Non-pigmented ciliary epithelial cell (primary cell): ENCODE data around the gene USP27X.

Experiments
- DNase-seq: peaks from one replicate; pipeline ENCODE4 v3.0.0-alpha.2; 2010; ENCODE audit warnings: low read depth

Gene USP27X

DNA sequence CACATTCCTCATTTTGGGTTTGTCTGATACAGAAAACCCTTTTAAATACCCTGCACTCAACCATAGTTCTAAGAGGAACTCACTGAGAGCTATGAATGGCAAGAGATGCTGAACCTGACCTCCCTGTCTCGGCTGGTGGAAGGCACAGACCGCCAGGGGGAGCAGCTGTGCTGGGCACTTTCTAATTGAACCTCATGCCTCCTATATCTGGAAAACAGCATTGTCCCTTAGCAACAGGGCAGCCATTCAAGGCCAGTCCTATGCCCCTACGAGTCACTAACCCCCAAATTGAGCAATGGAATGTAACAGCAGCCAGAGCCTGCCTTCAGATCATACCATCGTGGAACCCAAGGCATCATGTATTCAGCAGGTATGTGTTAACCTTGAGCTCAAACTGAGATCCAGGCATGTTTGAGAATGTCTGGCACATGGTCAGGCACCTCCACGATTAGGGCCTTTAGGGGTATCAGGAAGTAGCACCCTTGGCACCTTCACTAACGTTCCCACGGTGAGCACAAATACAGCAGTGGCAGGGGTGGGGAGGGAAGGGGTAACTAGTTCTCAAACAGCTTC, 5.1 kb downstream of the USP27X start:
- DNase-seq: no peak

DNA sequence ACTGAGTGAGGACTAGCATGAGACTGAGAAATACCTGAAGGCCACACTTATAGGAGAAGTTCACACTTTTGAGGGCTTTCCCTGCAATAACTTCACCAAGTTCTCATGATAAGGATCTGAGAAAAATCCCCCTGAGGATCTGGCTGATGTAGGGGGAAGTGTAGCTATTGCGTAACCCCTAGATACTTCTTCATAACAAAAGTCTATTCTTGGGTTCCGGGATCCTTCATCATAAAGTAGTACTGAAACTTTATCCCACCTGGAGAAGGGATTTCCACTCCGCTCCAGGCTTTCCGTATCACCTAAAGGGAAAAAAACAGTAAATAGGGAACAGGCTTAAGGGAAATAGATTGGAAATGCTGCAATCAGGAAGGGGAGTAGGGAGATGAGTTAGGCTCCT, 13.3 kb downstream of the USP27X start:
- DNase-seq: no peak

GRCh38 chrX:49896951-49897350, 17.7 kb downstream of the USP27X start:
- no peak for DNase-seq

DNA sequence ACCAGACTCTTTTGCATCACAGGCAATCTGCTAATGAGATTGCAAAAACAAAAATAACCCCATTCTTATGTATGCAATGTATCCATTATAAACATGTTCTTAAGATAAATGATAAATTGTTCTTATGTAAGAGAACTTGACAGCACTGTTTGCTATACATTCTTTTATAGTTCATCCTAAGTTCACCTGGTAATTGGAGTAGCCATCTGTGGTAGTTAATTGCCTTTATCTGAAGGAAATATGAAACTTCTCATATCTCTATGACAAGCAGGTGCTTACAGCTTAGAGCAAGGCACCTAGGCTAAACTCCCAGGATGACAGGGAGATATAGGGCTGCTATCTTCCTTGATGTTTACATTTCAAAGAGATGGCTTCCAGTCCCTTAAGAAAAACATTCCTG, 21.8 kb downstream of the USP27X start:
- no peak for DNase-seq

- DNase-seq: no peak
Measured at GRCh38 chrX:49910344-49910743, 31.1 kb downstream of the USP27X start.

DNA sequence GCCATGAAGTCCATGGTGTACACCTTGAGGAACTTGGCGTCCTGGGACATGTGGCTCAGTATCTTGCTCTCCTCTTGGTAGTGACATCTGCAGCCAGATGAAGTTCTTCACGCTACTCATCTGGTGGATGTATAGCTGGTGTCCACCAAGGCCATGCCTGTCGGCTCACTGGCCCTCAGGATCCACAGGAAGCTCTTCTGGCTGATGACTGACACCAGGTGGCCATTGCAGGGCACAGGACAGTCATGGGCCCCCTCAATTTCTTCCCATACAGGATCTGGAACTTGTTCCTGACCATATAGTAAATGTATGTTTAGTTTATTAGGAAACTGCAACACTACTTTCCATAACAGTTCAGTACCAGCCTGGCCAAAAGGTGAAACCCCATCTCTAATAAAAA, 32.8 kb downstream of the USP27X start:
- no peak for DNase-seq

DNA sequence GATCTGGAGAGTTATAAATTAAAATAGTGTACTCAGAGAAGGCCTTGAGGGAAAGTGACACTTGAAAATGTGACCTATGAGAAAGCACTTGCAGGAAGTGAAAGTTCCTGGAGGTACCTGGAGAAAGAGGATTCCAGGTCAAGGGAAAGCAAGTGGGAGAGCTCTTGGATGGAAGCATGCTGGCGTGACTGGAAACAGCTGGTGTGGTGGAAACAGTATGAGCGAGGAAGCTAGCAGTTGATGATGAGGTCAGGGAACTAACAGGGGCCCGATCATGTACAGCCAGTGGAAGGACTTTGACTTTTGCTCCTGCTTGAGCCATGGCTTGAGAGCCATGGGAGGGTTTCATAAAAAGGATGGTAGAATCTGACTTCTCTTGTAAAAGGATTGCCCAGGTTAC, 33.6 kb downstream of the USP27X start:
- DNase-seq: no peak

DNA sequence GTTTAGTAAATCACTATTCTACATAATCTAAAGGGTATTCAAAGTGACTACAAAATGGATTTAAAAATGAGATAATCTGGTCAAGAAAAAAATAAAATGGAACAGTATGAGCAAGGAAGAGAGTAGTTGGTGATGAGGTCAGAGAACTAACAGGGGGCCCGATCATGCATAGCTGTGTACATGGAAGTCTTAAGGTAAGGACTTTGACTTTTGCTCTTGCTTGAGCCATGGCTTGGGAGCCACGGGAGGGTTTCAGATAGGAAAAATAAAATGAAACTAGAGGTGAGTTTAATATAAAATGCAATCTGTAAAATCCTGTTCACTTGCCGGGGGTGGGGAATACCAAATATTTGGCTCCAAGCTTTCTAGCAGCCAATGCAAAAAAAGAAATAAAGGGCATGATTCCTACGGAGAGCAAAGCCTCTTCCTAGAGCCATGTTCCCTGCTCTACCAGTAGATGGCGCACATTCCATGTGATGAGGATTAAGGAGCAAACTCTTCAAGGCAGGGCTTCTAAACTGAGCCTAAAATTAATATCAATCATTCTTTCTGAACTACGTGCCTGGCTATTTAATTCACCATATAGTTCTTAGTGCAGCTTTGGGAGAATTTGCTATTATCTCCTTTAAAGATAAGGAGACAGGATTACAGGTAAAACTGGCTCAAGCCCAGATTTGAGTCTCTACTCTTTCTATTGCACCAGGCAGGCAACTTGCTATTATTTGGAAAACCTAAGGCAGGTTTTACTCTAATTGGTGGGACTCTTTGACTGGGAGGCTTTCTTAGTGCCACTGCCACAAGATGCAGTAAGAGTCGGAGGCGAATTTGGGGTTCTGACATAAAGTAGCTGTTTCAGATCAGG, 36.3 kb downstream of the USP27X start:
- no peak for DNase-seq

GRCh38 chrX:49919617-49920016, 40.3 kb downstream of the USP27X start:
- DNase-seq: no peak

DNA sequence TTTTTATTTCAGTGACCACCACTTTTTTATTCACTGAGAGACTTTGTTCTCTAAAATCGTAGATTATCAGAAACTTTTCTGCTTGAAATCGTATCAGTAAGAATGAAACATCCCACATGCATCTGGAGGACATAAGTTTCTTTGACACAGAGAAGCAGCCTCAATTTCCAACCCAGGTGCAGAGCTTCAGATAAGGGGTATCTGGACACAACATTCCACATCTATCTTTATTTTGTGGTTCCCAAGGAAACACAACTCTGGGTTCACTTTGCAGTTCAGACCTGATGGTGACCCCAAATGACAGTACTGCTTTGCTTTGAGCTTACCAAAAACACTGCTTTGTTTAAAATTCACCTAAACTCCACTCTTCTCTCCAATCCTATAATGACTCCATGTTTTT, 41.8 kb downstream of the USP27X start:
- no peak for DNase-seq

- DNase-seq: peak; percentile 50
Measured at GRCh38 chrX:49922291-49923241, 43.3 kb downstream of the USP27X start, which contains the start of gene CLCN5. CLCN5 (plus strand) TSS chrX:49922596; CDS start chrX:49925299, 2,703 bp downstream.

- no peak for DNase-seq
Measured at GRCh38 chrX:49925176-49925575, 45.9 kb downstream of the USP27X start.

DNA sequence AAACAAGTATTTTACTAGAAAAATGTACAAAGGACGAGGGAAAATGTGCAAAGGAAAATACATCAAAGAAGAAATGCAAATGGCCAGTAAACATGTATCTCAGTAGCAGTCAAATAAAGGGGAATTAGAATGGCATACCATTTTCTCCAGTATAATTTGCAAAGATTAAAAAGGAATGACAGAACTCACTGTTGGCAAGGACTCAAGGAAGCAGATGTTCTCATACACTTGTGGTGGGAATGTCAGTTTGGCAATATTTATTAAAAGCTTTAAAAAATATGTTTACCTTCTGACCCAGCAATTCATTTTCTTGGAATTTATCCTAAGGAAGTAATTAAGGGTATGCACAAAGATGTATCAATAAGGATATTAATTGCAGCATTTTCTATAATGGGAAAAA, 50.8 kb downstream of the USP27X start:
- DNase-seq: no peak
